ENCODE results near the gene HRCT1.
A peak's percentile ranks its signal among the peaks of the same experiment; 100 is the strongest.

HRCT1 gene

DNA sequence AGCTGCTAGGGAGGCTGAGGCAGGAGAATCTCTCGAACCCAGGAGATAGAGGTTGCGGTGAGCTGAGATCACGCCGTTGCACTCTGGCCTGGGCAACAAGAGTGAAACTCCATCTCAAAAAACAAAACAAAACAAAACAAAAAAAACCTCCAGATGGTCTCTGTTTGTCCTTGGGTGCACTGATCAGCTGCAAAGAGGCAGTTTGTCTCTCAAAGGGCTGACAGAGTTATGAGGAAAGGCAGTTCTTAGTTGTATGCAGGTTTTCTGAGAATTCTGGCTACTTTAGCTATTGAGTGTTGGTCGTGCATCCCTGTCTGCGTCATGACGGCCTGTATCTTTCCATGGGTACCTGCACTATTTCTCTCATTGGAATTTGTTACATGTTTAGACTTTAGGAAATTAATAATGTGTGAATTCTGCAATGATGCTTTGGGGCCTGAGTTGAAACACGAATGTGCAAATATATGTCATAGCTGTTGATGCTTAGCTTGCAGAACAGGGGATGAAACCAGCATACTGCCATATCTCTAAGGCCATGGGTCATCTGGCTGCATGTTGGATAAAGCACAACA lies 33.8 kb downstream of the HRCT1 start:
- no peak for DNase-seq (ENCODE audit: low spot score)
- TF ChIP-seq, protein P1, sequence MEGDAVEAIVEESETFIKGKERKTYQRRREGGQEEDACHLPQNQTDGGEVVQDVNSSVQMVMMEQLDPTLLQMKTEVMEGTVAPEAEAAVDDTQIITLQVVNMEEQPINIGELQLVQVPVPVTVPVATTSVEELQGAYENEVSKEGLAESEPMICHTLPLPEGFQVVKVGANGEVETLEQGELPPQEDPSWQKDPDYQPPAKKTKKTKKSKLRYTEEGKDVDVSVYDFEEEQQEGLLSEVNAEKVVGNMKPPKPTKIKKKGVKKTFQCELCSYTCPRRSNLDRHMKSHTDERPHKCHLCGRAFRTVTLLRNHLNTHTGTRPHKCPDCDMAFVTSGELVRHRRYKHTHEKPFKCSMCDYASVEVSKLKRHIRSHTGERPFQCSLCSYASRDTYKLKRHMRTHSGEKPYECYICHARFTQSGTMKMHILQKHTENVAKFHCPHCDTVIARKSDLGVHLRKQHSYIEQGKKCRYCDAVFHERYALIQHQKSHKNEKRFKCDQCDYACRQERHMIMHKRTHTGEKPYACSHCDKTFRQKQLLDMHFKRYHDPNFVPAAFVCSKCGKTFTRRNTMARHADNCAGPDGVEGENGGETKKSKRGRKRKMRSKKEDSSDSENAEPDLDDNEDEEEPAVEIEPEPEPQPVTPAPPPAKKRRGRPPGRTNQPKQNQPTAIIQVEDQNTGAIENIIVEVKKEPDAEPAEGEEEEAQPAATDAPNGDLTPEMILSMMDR (IDR thresholded peaks at IDR 0.05; ENCODE audit: extremely low read depth, missing control alignments) = no peak

DNA sequence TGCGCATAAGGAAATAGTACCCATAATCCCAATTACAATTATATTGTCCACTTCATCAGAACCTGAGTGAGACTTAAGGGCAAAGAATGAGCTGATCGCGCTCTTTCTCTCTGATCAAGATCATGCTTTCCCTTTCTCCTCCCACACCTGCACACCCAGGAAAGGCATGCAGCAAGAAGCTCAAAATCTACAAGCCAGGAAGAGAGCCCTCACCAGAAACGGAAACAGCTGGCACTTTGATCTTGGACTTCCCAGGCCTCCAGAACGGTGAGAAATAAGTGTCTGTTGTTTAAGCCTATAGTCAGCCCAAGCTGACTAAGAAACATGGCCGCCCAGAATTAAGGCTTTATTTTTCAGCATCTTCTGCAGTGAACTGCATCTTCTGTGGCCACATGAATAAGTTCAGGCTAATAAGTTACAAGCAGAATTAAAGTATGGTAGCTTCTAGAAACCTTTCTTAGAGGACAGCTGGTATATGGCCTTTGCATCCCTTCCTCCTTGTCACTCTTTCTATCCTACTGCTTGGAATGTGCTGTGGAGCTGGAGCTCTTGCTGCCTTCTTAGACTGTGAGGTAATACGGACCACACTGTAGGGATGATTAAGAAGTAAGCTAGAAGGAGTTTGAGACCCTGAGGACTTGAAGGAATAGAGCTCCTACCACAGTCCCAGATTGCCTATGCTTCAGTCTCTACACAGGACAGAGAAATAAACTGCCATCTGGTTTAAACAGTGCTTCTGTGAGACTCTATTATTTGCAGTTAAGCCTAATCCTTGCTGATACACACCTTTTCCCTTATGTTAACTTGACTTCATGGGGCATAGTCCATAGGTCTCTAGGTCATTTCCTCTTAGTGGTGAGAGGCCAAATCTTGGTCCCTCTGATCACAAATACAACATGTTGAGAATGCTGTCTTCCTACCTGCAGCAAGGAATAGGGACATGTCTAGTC lies 34.7 kb downstream of the HRCT1 start:
- TF ChIP-seq, protein P1 (IDR thresholded peaks at IDR 0.05; ENCODE audit: extremely low read depth, missing control alignments) = no peak
- DNase-seq (ENCODE audit: low spot score) = no peak

DNA sequence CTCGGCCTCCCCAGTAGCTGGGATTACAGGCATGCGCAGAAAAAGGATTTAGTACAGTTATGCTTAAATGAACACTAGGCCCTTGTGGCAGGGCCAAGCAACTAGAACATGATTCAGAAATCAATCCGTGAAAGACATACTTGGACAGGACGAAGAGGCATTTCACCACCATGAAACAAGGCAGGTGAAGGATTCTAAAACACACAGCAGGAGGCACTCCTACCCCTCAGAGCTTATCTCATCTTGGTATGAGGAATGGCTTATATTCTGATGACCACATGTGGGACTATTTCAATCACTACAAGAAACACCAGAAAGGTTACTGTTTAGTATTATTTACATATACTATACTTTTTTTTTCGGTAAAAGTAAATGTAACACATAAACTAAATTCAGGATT lies 36.3 kb downstream of the HRCT1 start:
- TF ChIP-seq, protein P1 (IDR thresholded peaks at IDR 0.05; ENCODE audit: extremely low read depth, missing control alignments) = no peak
- DNase-seq (ENCODE audit: low spot score) = no peak

DNA sequence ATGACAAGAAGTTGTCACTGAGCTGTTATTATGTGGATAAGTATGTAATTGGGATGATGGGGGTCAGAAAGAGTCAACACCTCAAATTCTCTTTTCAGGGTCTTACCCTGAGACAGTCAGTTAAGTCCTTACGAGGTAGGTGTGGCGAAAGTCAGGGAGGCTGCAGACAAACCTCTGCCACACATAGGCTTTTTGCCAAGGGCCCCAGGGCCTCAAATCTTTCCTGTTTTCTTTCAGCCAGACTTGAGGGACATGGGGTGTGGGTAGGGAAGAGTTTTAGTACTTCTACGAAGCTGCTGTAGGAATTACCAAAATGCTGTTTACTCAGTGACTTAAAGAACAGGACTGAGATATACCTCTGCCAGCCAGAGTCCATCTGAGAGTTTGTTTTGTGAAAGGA lies 38.2 kb downstream of the HRCT1 start:
- no peak for DNase-seq (ENCODE audit: low spot score)
- TF ChIP-seq, protein P1 (IDR thresholded peaks at IDR 0.05; ENCODE audit: extremely low read depth, missing control alignments) = no peak

DNA sequence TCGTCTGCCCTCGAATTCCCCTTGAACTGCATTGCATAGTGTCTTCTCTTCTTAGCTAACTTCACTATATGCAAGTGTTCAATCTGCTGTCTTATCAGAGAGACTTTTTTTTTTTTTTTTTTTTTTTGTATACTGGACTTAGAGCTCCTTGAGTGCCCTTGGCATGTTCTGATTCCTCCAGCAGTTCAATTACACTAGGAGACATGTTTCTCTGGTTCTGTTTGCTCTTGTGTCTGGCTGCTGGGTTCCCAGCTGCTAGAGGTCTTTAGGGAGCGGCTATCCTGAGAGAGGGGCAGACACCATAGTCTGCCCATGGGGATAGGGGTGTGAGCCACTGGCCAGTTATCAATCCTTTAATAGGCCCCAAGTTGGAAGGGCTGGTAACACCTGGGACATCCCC lies 38.8 kb downstream of the HRCT1 start:
- TF ChIP-seq, protein P1 (IDR thresholded peaks at IDR 0.05; ENCODE audit: extremely low read depth, missing control alignments) = no peak
- no peak for DNase-seq (ENCODE audit: low spot score)

DNA sequence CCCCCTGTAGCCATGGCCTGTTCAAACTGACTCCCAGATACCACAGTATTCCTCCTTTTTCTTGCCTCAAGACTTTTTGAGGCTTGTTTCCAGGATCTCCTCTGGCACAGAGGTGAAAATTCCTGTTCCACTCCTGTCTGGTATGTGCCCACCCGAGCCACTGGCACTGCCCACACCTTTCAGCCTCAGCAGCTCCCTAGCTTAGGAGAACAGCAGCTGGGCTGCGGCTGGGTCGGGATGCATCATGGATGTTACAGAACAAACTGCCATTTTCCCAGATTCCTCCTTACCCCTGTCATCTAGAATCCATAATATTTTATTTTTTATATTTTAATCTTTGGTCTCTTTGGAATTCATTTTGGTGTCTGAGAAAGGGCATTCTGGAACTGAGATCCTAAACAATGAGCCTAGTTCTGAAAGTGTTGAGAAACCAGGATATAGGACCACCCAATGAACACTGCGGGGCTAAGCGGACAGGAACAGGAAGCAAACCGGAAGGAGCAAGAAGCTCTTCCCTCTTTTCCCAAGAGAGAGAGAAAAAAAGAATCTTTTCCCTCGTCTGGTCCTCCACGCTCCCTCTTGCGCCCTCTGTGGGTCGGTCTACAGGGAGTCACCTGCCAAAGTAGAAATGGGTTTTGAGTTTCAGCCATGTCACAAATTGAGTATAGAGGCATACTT lies 39.5 kb downstream of the HRCT1 start:
- peak; percentile 62 for DNase-seq (ENCODE audit: low spot score)
- TF ChIP-seq, protein P1 (IDR thresholded peaks at IDR 0.05; ENCODE audit: extremely low read depth, missing control alignments) = peak; percentile 86

DNA sequence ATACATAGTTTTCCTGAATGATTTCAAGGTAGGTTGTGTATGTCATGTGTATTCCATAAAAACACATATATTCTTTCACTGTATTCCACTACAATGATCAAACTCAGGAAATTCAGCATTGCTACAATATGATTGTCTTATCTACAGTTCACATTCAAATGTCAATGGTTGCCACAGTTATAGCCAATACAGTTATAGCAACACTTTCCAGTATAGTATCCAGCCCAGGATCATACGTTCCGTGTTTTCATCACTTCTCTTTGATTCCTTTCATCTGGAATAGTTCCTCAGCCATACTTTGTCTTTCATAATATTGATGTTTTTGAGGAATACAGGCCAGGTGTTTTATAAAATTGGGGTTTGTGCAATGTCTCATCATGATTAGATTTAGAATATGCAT lies 42.4 kb downstream of the HRCT1 start:
- TF ChIP-seq, protein P1 (IDR thresholded peaks at IDR 0.05; ENCODE audit: extremely low read depth, missing control alignments) = no peak
- no peak for DNase-seq (ENCODE audit: low spot score)
